Endothelial cell of umbilical vein (primary cell): ENCODE results near the gene PPM1E. TPM values are rescaled to one million over a fixed set of nuclear protein-coding genes. Genes with fewer than 3 reads are reported as not detected.

Experiments used
- BruUV-seq: library from RNA; stranded (reverse); fragments of 400-500 nt; replicated peaks from 2 replicates; lab custom pipeline; 2021; lab: Mats Ljungman, UMichigan
- CTCF ChIA-PET: fragments of 300-600, 350-600 bp; sonication (Branson Sonifier 250); formaldehyde crosslinking; loops from one replicate; lab custom pipeline; 2021; ENCODE audit warnings: antibody characterized with exemption, inconsistent platforms; lab: Charles Lee
- POLR2A ChIA-PET: fragments of 300-600, 350-600 bp; sonication (Branson Sonifier 250); formaldehyde crosslinking; loops from one replicate; lab custom pipeline; 2021; ENCODE audit warnings: antibody characterized with exemption, inconsistent platforms; lab: Charles Lee
- DNase-seq: peaks from one replicate; pipeline ENCODE4 v3.0.0-alpha.2; 2011; ENCODE audit warnings: low read depth, low spot score
- FAIRE-seq: peaks from 2 replicates; lab custom pipeline; 2011; peaks lifted over from hg19 to GRCh38; lab: Jason Lieb, UNC
- H2AFZ ChIP-seq: 2 replicates; pipeline ENCODE4 v1.6.0; 2012; ENCODE audit warnings: low read depth, low read length, control low read depth, inconsistent platforms
- H3K27ac ChIP-seq: 2 replicates; pipeline ENCODE4 v1.5.1; 2011; ENCODE audit warnings: low read depth, mild to moderate bottlenecking, control low read depth, low read length, moderate library complexity; ENCODE audit not compliant: insufficient read depth
- H3K27me3 ChIP-seq, 2 experiments: 2 replicates each; pipeline versions ENCODE4 v1.6.0 to v1.6.1; 2011; ENCODE audit warnings: low read length in 2 of 2, mixed read lengths in 1 of 2; ENCODE audit not compliant: control insufficient read depth in 2 of 2, insufficient read depth in 2 of 2
- H3K36me3 ChIP-seq, 2 experiments: 2 replicates in 1 of 2; 3 replicates in 1 of 2; pipeline ENCODE4 v1.5.1; 2011; ENCODE audit warnings: low read length in 2 of 2, mild to moderate bottlenecking in 1 of 2, moderate library complexity in 1 of 2; ENCODE audit not compliant: control insufficient read depth in 2 of 2, insufficient read depth in 2 of 2; ENCODE audit errors: extremely low read depth in 1 of 2
- H3K4me1 ChIP-seq: 3 replicates; pipeline ENCODE4 v1.5.1; 2011; ENCODE audit warnings: mild to moderate bottlenecking, low read length; ENCODE audit not compliant: control insufficient read depth, insufficient read depth; ENCODE audit errors: extremely low read depth
- H3K4me2 ChIP-seq: 2 replicates; pipeline ENCODE4 v1.6.1; 2011; ENCODE audit warnings: low read length, control low read depth, mixed read lengths; ENCODE audit not compliant: insufficient read depth
- H3K4me3 ChIP-seq, 3 experiments: fragments of 200-600 bp in 1 of 3; sonication (generic), shearing (Covaris generic) in 1 of 3; replicated peaks in 1 of 3; 2 replicates each; pipeline ENCODE4 v1.5.1; 2011 to 2016; ENCODE audit warnings: control low read depth in 3 of 3, low read length in 3 of 3, mild to moderate bottlenecking in 2 of 3, inconsistent platforms in 1 of 3, low read depth in 1 of 3, moderate library complexity in 1 of 3; ENCODE audit not compliant: insufficient read depth in 1 of 3
- H3K79me2 ChIP-seq: 2 replicates; pipeline ENCODE4 v1.6.0; 2012; ENCODE audit warnings: low read length, inconsistent platforms; ENCODE audit not compliant: control insufficient read depth, insufficient read depth
- H3K9ac ChIP-seq: replicated peaks from 2 replicates; pipeline ENCODE3; 2011; ENCODE audit warnings: low read length, control low read depth; ENCODE audit not compliant: insufficient read depth; ENCODE audit errors: extremely low read depth
- H3K9me1 ChIP-seq: replicated peaks from 3 replicates; pipeline ENCODE4 v1.6.0; 2011; ENCODE audit warnings: mild to moderate bottlenecking, low read length; ENCODE audit not compliant: control insufficient read depth, insufficient read depth; ENCODE audit errors: extremely low read depth
- H3K9me3 ChIP-seq: replicated peaks from 2 replicates; pipeline ENCODE4 v1.5.1; 2012; ENCODE audit warnings: low read length, inconsistent platforms; ENCODE audit not compliant: control insufficient read depth, insufficient read depth
- H4K20me1 ChIP-seq: replicated peaks from 2 replicates; pipeline ENCODE3; 2011; ENCODE audit warnings: mild to moderate bottlenecking, low read length; ENCODE audit not compliant: control insufficient read depth, insufficient read depth; ENCODE audit errors: extremely low read depth
- EZH2 ChIP-seq: IDR thresholded peaks from 2 replicates; pipeline ENCODE4 v1.6.1; 2012; ENCODE audit warnings: borderline replicate concordance, low read depth, mild to moderate bottlenecking, moderate library complexity, low read length, inconsistent platforms; ENCODE audit not compliant: severe bottlenecking
- FOS ChIP-seq: IDR thresholded peaks from 2 replicates; pipeline ENCODE4 v1.6.1; 2011; ENCODE audit warnings: mild to moderate bottlenecking, low read length, moderate library complexity, borderline replicate concordance; ENCODE audit not compliant: insufficient read depth
- JUN ChIP-seq: IDR thresholded peaks from 2 replicates; pipeline ENCODE4 v1.6.1; 2011; ENCODE audit warnings: borderline replicate concordance, low read depth; ENCODE audit not compliant: insufficient read length, insufficient read depth
- MAX ChIP-seq: IDR thresholded peaks from 2 replicates; pipeline ENCODE4 v1.6.1; 2011; ENCODE audit not compliant: insufficient read depth, insufficient read length
- MYC ChIP-seq: IDR thresholded peaks from one replicate; pipeline ENCODE4 v1.6.1; 2011; ENCODE audit warnings: mild to moderate bottlenecking, low read depth, low read length
- POLR2AphosphoS5 ChIP-seq: IDR thresholded peaks from 2 replicates; pipeline ENCODE4 v1.6.1; 2012; ENCODE audit warnings: low read depth, mild to moderate bottlenecking, control low read depth, low read length, moderate library complexity; ENCODE audit not compliant: insufficient read depth
- dilution Hi-C: fragments of 300-500 bp; cut with MboI; formaldehyde crosslinking; loops from one replicate; pipeline ENCODE4 v1.15.0; 2019; ENCODE audit warnings: low sequenced_read_pairs; ENCODE audit not compliant: extremely low pct_ligation_motif_present
- intact Hi-C: fragments of 100-400 bp; cut with micrococcal nuclease; formaldehyde crosslinking; loops from one replicate; pipeline ENCODE4 v1.10.0; 2022
- polyA plus RNA-seq, 4 experiments: library from polyadenylated mRNA; depleted of rRNA in 3 of 4; stranded (reverse) in 3 of 4; unstranded in 1 of 4; fragments of >200 nt; gene quantifications; 2 replicates each; pipeline versions ENCODE4 v1.2.1 to v1.2.3, GENCODE V29; 2011 to 2012; ENCODE audit warnings: missing spikeins in 1 of 4
- total RNA-seq: library from RNA; stranded (reverse); gene quantifications from 2 replicates; pipeline ENCODE4 v1.2.3, GENCODE V29; 2021

Gene PPM1E
- total and polyA plus RNA-seq, 2 donors (not counting 3 experiments of a cell fraction or from before 2014, with no cell fraction given), result 0.01 TPM; not detected in 1

DNA sequence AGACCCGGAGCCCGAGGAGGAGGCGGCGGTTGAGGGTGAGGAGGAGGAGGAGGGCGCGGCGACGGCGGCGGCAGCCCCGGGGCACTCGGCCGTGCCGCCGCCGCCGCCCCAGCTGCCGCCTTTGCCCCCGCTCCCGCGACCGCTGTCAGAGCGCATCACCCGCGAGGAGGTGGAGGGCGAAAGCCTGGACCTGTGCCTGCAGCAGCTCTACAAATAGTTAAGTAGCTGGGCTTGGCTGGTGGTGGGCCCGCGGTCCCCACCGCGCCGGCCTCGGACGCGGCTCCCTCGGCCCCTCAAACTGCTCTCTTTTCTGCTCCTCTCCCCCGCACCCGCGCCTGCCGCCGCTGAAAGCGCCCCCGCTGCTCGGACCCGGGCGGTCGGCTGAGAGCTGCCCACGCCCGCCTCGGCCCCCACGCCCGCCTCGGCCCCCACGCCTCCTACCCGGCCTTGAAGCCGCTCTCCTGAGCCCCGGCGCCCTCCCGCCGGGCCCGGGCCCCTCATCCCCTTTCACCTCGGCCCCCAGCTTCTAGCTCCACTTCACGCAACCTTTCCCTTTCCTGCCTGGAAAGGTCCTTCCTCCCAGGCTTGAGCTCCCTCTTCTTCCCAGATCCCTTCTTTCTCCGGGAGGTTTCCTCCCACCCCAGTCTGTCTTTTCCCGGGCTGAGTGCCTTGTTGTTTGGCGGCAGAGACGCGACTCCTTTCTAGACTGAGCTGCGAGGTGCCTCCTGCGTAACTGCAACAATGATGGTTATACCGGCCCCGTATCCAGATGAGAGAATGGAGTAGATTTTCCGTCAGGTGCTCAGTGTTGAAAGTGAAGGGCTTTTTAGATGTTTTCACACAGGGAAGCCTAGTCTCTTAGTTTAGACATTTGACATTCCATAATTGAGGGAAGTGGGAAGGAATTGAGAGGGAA is 850 bp downstream of the PPM1E start:
- Histone ChIP-seq H3K27ac (no peak overlapping the region), H3K4me3 (peak overlapping the region; percentile 37 to 74 (median 65)), H3K9ac (no peak overlapping the region), H2AFZ (peak overlapping the region; percentile 70), H3K9me3 (no peaks in the 10 kb centered on the region), H4K20me1 (no peaks in the 10 kb centered on the region), H3K4me1 (peaks cover 13% of the 10 kb centered on the region), H3K9me1 (no peaks in the 10 kb centered on the region), H3K4me2 (peak overlapping the region; percentile 90), H3K27me3 (peaks cover 26 to 55% of the 10 kb centered on the region in 2 experiments), H3K36me3 (no peaks in the 10 kb centered on the region), H3K79me2 (no peaks in the 10 kb centered on the region)
- no TSS peak for BruUV-seq
- dilution Hi-C loops (no loop called here), intact Hi-C loops (loop anchor here (5.0 kb wide), 1 partner anchor 239 kb away; no protein-coding TSS in a partner anchor)
- FAIRE-seq, result no peak
- DNase-seq, result no peak
- TF ChIP-seq JUN (no peak), FOS (no peak), POLR2AphosphoS5 (no peak), MYC (no peak), EZH2 (peak; percentile 74), MAX (no peak)
- ChIA-PET POLR2A (interaction anchor here (0.7 kb wide), 1 partner anchor 25 kb away, joined by 3 read pairs; no protein-coding TSS in a partner anchor), CTCF (interaction anchor here (0.6 to 1.7 kb wide), 6 partner anchors 11 to 238 kb away, joined by 3 to 6 read pairs (median 4); no protein-coding TSS in a partner anchor)
